WTC11 (cell line): ENCODE data around the gene ELOVL2. TPM values are rescaled to one million over a fixed set of nuclear protein-coding genes. Genes with fewer than 3 reads are reported as not detected.

Source experiments
- ATAC-seq: fragments of 200-7000 bp; cut with Tn5 transposase; 2 replicates; pipeline ENCODE4 v1.10.0; 2021; ENCODE audit warnings: mild to moderate bottlenecking, moderate library complexity
- CTCF ChIA-PET: fragments of 300-600 bp; sonication (Branson Sonifier 250); formaldehyde crosslinking; loops from one replicate; lab custom pipeline; 2021; ENCODE audit warnings: antibody characterized with exemption; lab: Charles Lee
- POLR2A ChIA-PET: fragments of 350-600 bp; sonication (Branson Sonifier 250); formaldehyde crosslinking; loops from one replicate; lab custom pipeline; 2021; ENCODE audit warnings: antibody characterized with exemption; lab: Charles Lee
- DNase-seq: peaks from one replicate; pipeline ENCODE4 v3.0.0; 2021; ENCODE audit warnings: low spot score
- H3K27ac Mint-ChIP-seq: 2 replicates; pipeline ENCODE4 v1.8.0; 2021; ENCODE audit warnings: mixed read lengths
- H3K27me3 Mint-ChIP-seq: 2 replicates; pipeline ENCODE4 v1.8.0; 2021; ENCODE audit warnings: low read depth, mild to moderate bottlenecking, moderate library complexity, mixed read lengths
- H3K36me3 Mint-ChIP-seq: 2 replicates; pipeline ENCODE4 v1.8.0; 2021; ENCODE audit warnings: mixed read lengths
- H3K4me1 Mint-ChIP-seq: 2 replicates; pipeline ENCODE4 v1.8.0; 2022; ENCODE audit warnings: mixed read lengths
- H3K4me3 Mint-ChIP-seq: 2 replicates; pipeline ENCODE4 v1.8.0; 2021; ENCODE audit warnings: mild to moderate bottlenecking, moderate library complexity, mixed read lengths
- H3K9me3 Mint-ChIP-seq: 2 replicates; pipeline ENCODE4 v1.8.0; 2021; ENCODE audit warnings: mixed read lengths
- ARID4B ChIP-seq: sonication (generic); formaldehyde crosslinking; IDR thresholded peaks from 2 replicates; pipeline ENCODE4 v1.8.0; 2023; ENCODE audit warnings: missing genetic modification reagents, mild to moderate bottlenecking, borderline replicate concordance
- CDX4 ChIP-seq: fragments of 250-450 bp; sonication (Bioruptor Pico); IDR thresholded peaks from 2 replicates; pipeline ENCODE4 v1.9.0; 2021; ENCODE audit warnings: moderate library complexity, mild to moderate bottlenecking, inconsistent platforms, borderline replicate concordance
- CREB1 ChIP-seq: sonication (generic); formaldehyde crosslinking; IDR thresholded peaks from 2 replicates; pipeline ENCODE4 v1.8.0; 2023; ENCODE audit warnings: mild to moderate bottlenecking, missing genetic modification reagents
- CREM ChIP-seq: sonication (generic); formaldehyde crosslinking; IDR thresholded peaks from 2 replicates; pipeline ENCODE4 v1.8.1; 2022; ENCODE audit warnings: mild to moderate bottlenecking, missing genetic modification reagents, moderate library complexity
- EMX1 ChIP-seq: fragments of 250-450 bp; sonication (Bioruptor Pico); IDR thresholded peaks from 2 replicates; pipeline ENCODE4 v1.8.0; 2021; ENCODE audit warnings: mild to moderate bottlenecking
- ETV6 ChIP-seq: sonication (generic); formaldehyde crosslinking; IDR thresholded peaks from 2 replicates; pipeline ENCODE4 v1.8.1; 2022; ENCODE audit warnings: mild to moderate bottlenecking, missing genetic modification reagents
- FOXK1 ChIP-seq: sonication (generic); formaldehyde crosslinking; IDR thresholded peaks from 2 replicates; pipeline ENCODE4 v1.8.0; 2022; ENCODE audit warnings: mild to moderate bottlenecking, moderate library complexity, missing genetic modification reagents
- FOXP4 ChIP-seq: sonication (generic); formaldehyde crosslinking; IDR thresholded peaks from 2 replicates; pipeline ENCODE4 v1.8.0; 2022; ENCODE audit warnings: mild to moderate bottlenecking, missing genetic modification reagents
- GRHL2 ChIP-seq: fragments of 250-450 bp; sonication (Bioruptor Pico); IDR thresholded peaks from 2 replicates; pipeline ENCODE4 v1.8.0; 2022; ENCODE audit warnings: mild to moderate bottlenecking, moderate library complexity; ENCODE audit not compliant: insufficient replicate concordance, severe bottlenecking
- GTF2I ChIP-seq: fragments of 250-450 bp; sonication (Bioruptor Pico); conservative IDR thresholded peaks from 2 replicates; pipeline ENCODE4 v1.4.0; 2021; ENCODE audit warnings: mild to moderate bottlenecking
- IRF2 ChIP-seq: sonication (generic); formaldehyde crosslinking; IDR thresholded peaks from 2 replicates; pipeline ENCODE4 v1.8.0; 2022; ENCODE audit warnings: low read depth, missing genetic modification reagents, borderline replicate concordance
- NFE2L1 ChIP-seq: sonication (generic); formaldehyde crosslinking; IDR thresholded peaks from 2 replicates; pipeline ENCODE4 v1.8.1; 2023; ENCODE audit warnings: missing genetic modification reagents
- NR2C2 ChIP-seq: sonication (generic); formaldehyde crosslinking; IDR thresholded peaks from 2 replicates; pipeline ENCODE4 v1.8.0; 2022; ENCODE audit warnings: mild to moderate bottlenecking, missing genetic modification reagents
- NR3C1 ChIP-seq: sonication (generic); formaldehyde crosslinking; conservative IDR thresholded peaks from 2 replicates; pipeline ENCODE4 v1.8.1; 2023; ENCODE audit warnings: low read depth, mild to moderate bottlenecking, missing genetic modification reagents
- OVOL2 ChIP-seq: fragments of 250-450 bp; sonication (Bioruptor Pico); IDR thresholded peaks from 2 replicates; pipeline ENCODE4 v1.9.0; 2021; ENCODE audit warnings: mild to moderate bottlenecking, borderline replicate concordance
- PREB ChIP-seq: sonication (generic); formaldehyde crosslinking; IDR thresholded peaks from 2 replicates; pipeline ENCODE4 v1.8.1; 2022; ENCODE audit warnings: mild to moderate bottlenecking, missing genetic modification reagents, moderate library complexity, borderline replicate concordance
- PRRX2 ChIP-seq: fragments of 250-450 bp; sonication (Bioruptor Pico); IDR thresholded peaks from 2 replicates; pipeline ENCODE4 v1.8.0; 2021; ENCODE audit warnings: mild to moderate bottlenecking
- RELA ChIP-seq: sonication (generic); formaldehyde crosslinking; IDR thresholded peaks from 2 replicates; pipeline ENCODE4 v1.8.1; 2022; ENCODE audit warnings: missing genetic modification reagents, mild to moderate bottlenecking, borderline replicate concordance
- RORB ChIP-seq: fragments of 250-450 bp; sonication (Bioruptor Pico); IDR thresholded peaks from 2 replicates; pipeline ENCODE4 v1.9.0; 2021; ENCODE audit warnings: mild to moderate bottlenecking
- SOX15 ChIP-seq: fragments of 250-450 bp; sonication (Bioruptor Pico); IDR thresholded peaks from 2 replicates; pipeline ENCODE4 v1.9.0; 2021; ENCODE audit warnings: mild to moderate bottlenecking
- SP1 ChIP-seq: sonication (generic); formaldehyde crosslinking; conservative IDR thresholded peaks from 2 replicates; pipeline ENCODE4 v1.8.1; 2022; ENCODE audit warnings: missing genetic modification reagents
- TEAD1 ChIP-seq: sonication (generic); formaldehyde crosslinking; IDR thresholded peaks from 2 replicates; pipeline ENCODE4 v1.8.0; 2022; ENCODE audit warnings: mild to moderate bottlenecking, missing genetic modification reagents
- TEAD4 ChIP-seq: sonication (generic); formaldehyde crosslinking; IDR thresholded peaks from 2 replicates; pipeline ENCODE4 v1.8.0; 2022; ENCODE audit warnings: mild to moderate bottlenecking, missing genetic modification reagents
- ZNF138 ChIP-seq: sonication (generic); formaldehyde crosslinking; conservative IDR thresholded peaks from 2 replicates; pipeline ENCODE4 v1.8.1; 2022; ENCODE audit warnings: mild to moderate bottlenecking, moderate library complexity, missing genetic modification reagents
- ZNF317 ChIP-seq: sonication (generic); formaldehyde crosslinking; IDR thresholded peaks from 2 replicates; pipeline ENCODE4 v1.8.1; 2023; ENCODE audit warnings: low read depth, mild to moderate bottlenecking, moderate library complexity, missing genetic modification reagents, borderline replicate concordance
- ZNF416 ChIP-seq: fragments of 250-450 bp; sonication (Bioruptor Pico); IDR thresholded peaks from 2 replicates; pipeline ENCODE4 v1.9.0; 2021; ENCODE audit warnings: mild to moderate bottlenecking, inconsistent platforms
- ZNF423 ChIP-seq: fragments of 250-450 bp; sonication (Bioruptor Pico); IDR thresholded peaks from 2 replicates; pipeline ENCODE4 v2.1.2; 2022; ENCODE audit warnings: mild to moderate bottlenecking, moderate library complexity
- ZNF425 ChIP-seq: fragments of 250-450 bp; sonication (Bioruptor Pico); conservative IDR thresholded peaks from 2 replicates; pipeline ENCODE4 v1.9.0; 2021; ENCODE audit warnings: mild to moderate bottlenecking
- total RNA-seq: library from RNA; stranded (reverse); gene quantifications from 3 replicates; pipeline ENCODE4 v1.2.3, GENCODE V29; 2021

Gene ELOVL2
- total RNA-seq, 1 experiment from 2014 or later = 2.0 TPM

GRCh38 chr6:10962673-10963072, 81.4 kb downstream of the ELOVL2 start:
- ATAC-seq (no peak), DNase-seq (no peak)
- Mint-ChIP-seq H3K9me3 (peaks cover 16% of the 10 kb centered on the region), H3K27ac (no peak overlapping the region), H3K4me1 (peaks cover 13% of the 10 kb centered on the region), H3K27me3 (peaks cover 81% of the 10 kb centered on the region), H3K36me3 (peaks cover 18% of the 10 kb centered on the region), H3K4me3 (no peak overlapping the region)
- CTCF ChIA-PET = interaction anchor here (0.5 to 2.4 kb wide), 7 partner anchors 8 to 484 kb away, joined by 3 to 14 read pairs (median 3); partner anchors contain the start of gene ELOVL2
- POLR2A ChIA-PET = no interaction called here
- TF ChIP-seq OVOL2 = no peak
- no peak for TF ChIP-seq ZNF423
- TF ChIP-seq NFE2L1 (CRISPR knock-in tag) = no peak
- TF ChIP-seq CREB1 (CRISPR knock-in tag) = no peak
- no peak for TF ChIP-seq CREM (CRISPR knock-in tag)
- no peak for TF ChIP-seq GTF2I (CRISPR knock-in tag)
- no peak for TF ChIP-seq ARID4B
- no peak for TF ChIP-seq PREB (CRISPR knock-in tag)
- TF ChIP-seq SOX15 (CRISPR knock-in tag) = no peak
- no peak for TF ChIP-seq ZNF138 (CRISPR knock-in tag)
- no peak for TF ChIP-seq SP1 (CRISPR knock-in tag)
- no peak for TF ChIP-seq CDX4 (CRISPR knock-in tag)
- TF ChIP-seq PRRX2 (CRISPR knock-in tag) = no peak
- no peak for TF ChIP-seq ZNF425 (CRISPR knock-in tag)
- no peak for TF ChIP-seq ZNF317 (CRISPR knock-in tag)
- TF ChIP-seq ZNF416 (CRISPR knock-in tag) = no peak
- TF ChIP-seq NR2C2 = no peak
- no peak for TF ChIP-seq FOXK1 (CRISPR knock-in tag)
- TF ChIP-seq IRF2 = no peak
- TF ChIP-seq EMX1 (CRISPR knock-in tag) = no peak

GRCh38 chr6:10961837-10962236, 82.3 kb downstream of the ELOVL2 start:
- H3K9me3 Mint-ChIP-seq = peaks cover 16% of the 10 kb centered on the region
- ChIA-PET POLR2A (no interaction called here), CTCF (interaction anchor here (1.2 to 1.7 kb wide), 4 partner anchors 9 to 107 kb away, joined by 3 to 8 read pairs (median 5); partner anchors contain the start of gene ELOVL2)
- no peak overlapping the region for H3K27ac Mint-ChIP-seq
- H3K4me1 Mint-ChIP-seq = peaks cover 13% of the 10 kb centered on the region
- peaks cover 18% of the 10 kb centered on the region for H3K36me3 Mint-ChIP-seq
- DNase-seq = no peak
- ATAC-seq = peak; percentile 62; the same call in 1 of the 2 replicates
- H3K27me3 Mint-ChIP-seq = peaks cover 81% of the 10 kb centered on the region
- H3K4me3 Mint-ChIP-seq = no peak overlapping the region
- TF ChIP-seq NR3C1 (CRISPR knock-in tag) = no peak
- TF ChIP-seq ETV6 = no peak
- TF ChIP-seq FOXP4 (CRISPR knock-in tag) = no peak
- no peak for TF ChIP-seq RORB (CRISPR knock-in tag)
- TF ChIP-seq GRHL2 (CRISPR knock-in tag) = no peak
- TF ChIP-seq TEAD4 = no peak
- no peak for TF ChIP-seq TEAD1 (CRISPR knock-in tag)
- TF ChIP-seq RELA = no peak
